Ovary (tissue), 9 donors: ENCODE results near the gene OBP2B. TPM values are rescaled to one million over a fixed set of nuclear protein-coding genes. Genes with fewer than 3 reads are reported as not detected.

Experiments used
- DNase-seq, 5 donors: peaks; one replicate each; pipeline ENCODE4 v3.0.0-alpha.2; 2019 to 2020
- H3K27ac ChIP-seq, 2 donors: fragments of 200-600 bp; one replicate each; pipeline versions ENCODE4 v1.5.1 to v1.8.0; 2019 to 2022
- H3K27me3 ChIP-seq: fragments of 200-600 bp; one replicate; pipeline ENCODE4 v1.8.0; 2022
- H3K36me3 ChIP-seq: fragments of 200-600 bp; sonication (generic); one replicate; pipeline ENCODE4 v1.5.1; 2019
- H3K4me1 ChIP-seq: one replicate; pipeline ENCODE4 v1.8.1; 2013; ENCODE audit warnings: mild to moderate bottlenecking, moderate library complexity; ENCODE audit not compliant: insufficient read depth
- H3K4me3 ChIP-seq: fragments of 200-600 bp; sonication (generic); one replicate; pipeline ENCODE4 v1.5.1; 2017
- H3K9me3 ChIP-seq, 2 donors: fragments of 200-600 bp in 1 of 2; sonication (generic) in 1 of 2; one replicate each; pipeline versions ENCODE4 v1.5.1 to v1.8.1; 2013 to 2019; ENCODE audit warnings: mild to moderate bottlenecking in 1 of 2, moderate library complexity in 1 of 2
- CTCF ChIP-seq, 3 donors: fragments of 450-650 bp in 2 of 3; fragments of 200-600 bp in 1 of 3; IDR thresholded peaks; one replicate each; pipeline versions ENCODE4 v1.5.1 to v1.8.0; 2016 to 2022; ENCODE audit warnings: antibody characterized with exemption in 3 of 3, mild to moderate bottlenecking in 1 of 3
- EP300 ChIP-seq: sonication (generic); formaldehyde crosslinking; IDR thresholded peaks from one replicate; pipeline ENCODE4 v1.6.1; 2017; ENCODE audit warnings: antibody characterized with exemption
- POLR2A ChIP-seq: fragments of 450-650 bp; IDR thresholded peaks from one replicate; pipeline ENCODE4 v1.6.1; 2017; ENCODE audit warnings: antibody characterized with exemption, mild to moderate bottlenecking, moderate library complexity
- whole genome bisulfite sequencing, 3 donors: extraction: QIAGEN DNeasy Blood & Tissue Kit in 1 of 3; methylation state at CpG; one replicate each; pipeline versions ENCODE4 v1.1.5 to v1.1.7; 2013 to 2017; 5-methylcytosine and 5-hydroxymethylcytosine counted together
- intact Hi-C, 4 donors: fragments of 100-400 bp; cut with DNase I; formaldehyde crosslinking; loops; one replicate each; pipeline versions ENCODE4 v1.11.0 to v1.15.1; 2022 to 2023
- polyA plus RNA-seq, 2 donors: library from polyadenylated mRNA; stranded (reverse); fragments of 200-250 nt in 1 of 2; fragments of 350-450 nt in 1 of 2; fragmentation: Illumina TruSeq in 1 of 2; extraction: RNeasy Lipid Tissue Mini Kit (QIAGEN cat#74804) in 1 of 2; gene quantifications; one replicate each; pipeline ENCODE4 v1.2.3, GENCODE V29; 2013 to 2014
- total RNA-seq, 7 donors: library from RNA; depleted of rRNA in 2 of 7; stranded (reverse); fragments of >200 nt in 2 of 7; fragmentation: NEBNext Ultra II Directional in 3 of 7; extraction: Animal tissue kit (Norgen Biotek cat#: 25700) in 3 of 7; gene quantifications; one replicate each; pipeline versions ENCODE4 v1.1.0 to v1.2.4, GENCODE V29; 2016 to 2023
- donor health status: DM: no; HTN: no; CAD: no; lungs with moderate emphysema.
- donor health status: DM: no; HTN: no; CAD: no.
- donor health status: Bipolar disorder and iron deficiency.
- donor health status: DM: yes; HTN: yes; CAD: no.
- donor health status: DM: no; HTN: no; CAD: no.
- donor health status: DM: yes; HTN: yes; CAD: no.

Gene OBP2B
- total and polyA plus RNA-seq, 9 donors, result 0.33 to 5.3 (median 2.7) TPM; not detected in 5

- no peaks in the 10 kb centered on the region for H3K9me3 ChIP-seq
- no peak overlapping the region for H3K4me3 ChIP-seq
- TF ChIP-seq EP300 (no peak), CTCF (IDR thresholded peaks at IDR 0.05) (no peak), POLR2A (no peak)
- H3K27me3 ChIP-seq, result no peaks in the 10 kb centered on the region
- 69 to 76% (median 75%) methylated on average over 10 of the region's 10 CpGs for WGBS, 3 donors
- no peaks in the 10 kb centered on the region for H3K4me1 ChIP-seq
- intact Hi-C loops, result no loop called here
- no peak for DNase-seq
- H3K36me3 ChIP-seq, result no peaks in the 10 kb centered on the region
- H3K27ac ChIP-seq, result no peak overlapping the region
These were observed 5.5 kb downstream of the OBP2B start for GRCh38 chr9:133203506-133204075.

- H3K27me3 ChIP-seq, result no peaks in the 10 kb centered on the region
- TF ChIP-seq EP300 (no peak), POLR2A (no peak), CTCF (IDR thresholded peaks at IDR 0.05) (no peak)
- H3K4me3 ChIP-seq, result no peak overlapping the region
- no peaks in the 10 kb centered on the region for H3K9me3 ChIP-seq
- no peaks in the 10 kb centered on the region for H3K36me3 ChIP-seq
- intact Hi-C loops, result no loop called here
- H3K27ac ChIP-seq, result no peak overlapping the region
- WGBS, 3 donors, result 88 to 89% (median 89%) methylated on average over 14 of the region's 14 CpGs
- no peak for DNase-seq
- H3K4me1 ChIP-seq, result no peaks in the 10 kb centered on the region
These were observed 6.2 kb downstream of the OBP2B start for GRCh38 chr9:133202688-133203453.

GRCh38 chr9:133202145-133202513, 6.9 kb downstream of the OBP2B start:
- DNase-seq, result no peak
- no peaks in the 10 kb centered on the region for H3K27me3 ChIP-seq
- H3K27ac ChIP-seq, result no peak overlapping the region
- intact Hi-C loops, result no loop called here
- 84 to 89% (median 84%) methylated on average over 11 of the region's 11 CpGs for WGBS, 3 donors
- no peak for TF ChIP-seq POLR2A
- TF ChIP-seq CTCF (IDR thresholded peaks at IDR 0.05), result no peak
- TF ChIP-seq EP300, result no peak
- no peaks in the 10 kb centered on the region for H3K4me1 ChIP-seq
- H3K9me3 ChIP-seq, result no peaks in the 10 kb centered on the region
- no peaks in the 10 kb centered on the region for H3K36me3 ChIP-seq
- H3K4me3 ChIP-seq, result no peak overlapping the region

- H3K4me3 ChIP-seq, result no peak overlapping the region
- TF ChIP-seq EP300, result no peak
- no peak for TF ChIP-seq POLR2A
- no peak for TF ChIP-seq CTCF (IDR thresholded peaks at IDR 0.05)
- no peak overlapping the region for H3K27ac ChIP-seq
- no peak for DNase-seq
- H3K36me3 ChIP-seq, result no peaks in the 10 kb centered on the region
- no peaks in the 10 kb centered on the region for H3K9me3 ChIP-seq
- no peaks in the 10 kb centered on the region for H3K27me3 ChIP-seq
- intact Hi-C loops, result no loop called here
- H3K4me1 ChIP-seq, result no peaks in the 10 kb centered on the region
- WGBS, 3 donors, result 77 to 83% (median 81%) methylated on average over 13 of the region's 13 CpGs
These were observed 7.5 kb downstream of the OBP2B start for GRCh38 chr9:133201424-133202144.
